Caco-2 (cell line): ENCODE measurements around the gene MYO7B. TPM values are rescaled to one million over a fixed set of nuclear protein-coding genes. Genes with fewer than 3 reads are reported as not detected.

Source experiments
- BruUV-seq: library from RNA; stranded (reverse); fragments of 400-500 nt; replicated peaks from 2 replicates; lab custom pipeline; 2021; lab: Mats Ljungman, UMichigan
- CTCF ChIA-PET: fragments of 300-600 bp; sonication (Branson Sonifier 250); formaldehyde crosslinking; loops from one replicate; lab custom pipeline; 2022; ENCODE audit warnings: antibody characterized with exemption; lab: Charles Lee
- POLR2A ChIA-PET: fragments of 300-600 bp; sonication (Branson Sonifier 250); formaldehyde crosslinking; loops from one replicate; lab custom pipeline; 2022; ENCODE audit warnings: antibody characterized with exemption; lab: Charles Lee
- DNase-seq, 2 experiments: peaks; one replicate each; pipeline versions ENCODE4 v3.0.0 to v3.0.0-alpha.2; 2020 to 2022
- H3K27me3 ChIP-seq: replicated peaks from 2 replicates; pipeline ENCODE4 v1.6.0; 2011; ENCODE audit warnings: low read length; ENCODE audit not compliant: control insufficient read depth, insufficient read depth
- H3K36me3 ChIP-seq: 2 replicates; pipeline ENCODE4 v1.5.1; 2011; ENCODE audit warnings: low read length; ENCODE audit not compliant: control insufficient read depth, insufficient read depth
- H3K4me1 ChIP-seq: fragments of 250-450 bp; sonication (Bioruptor Pico); 2 replicates; pipeline ENCODE4 v1.5.1; 2020; ENCODE audit warnings: mild to moderate bottlenecking
- H3K4me3 ChIP-seq: 2 replicates; pipeline ENCODE4 v1.5.1; 2011; ENCODE audit warnings: low read depth, mild to moderate bottlenecking, control low read depth, low read length
- H3K9me3 ChIP-seq: fragments of 250-450 bp; sonication (Bioruptor Pico); 2 replicates; pipeline ENCODE4 v1.5.1; 2020; ENCODE audit warnings: mild to moderate bottlenecking, moderate library complexity
- H3K27ac Mint-ChIP-seq: one replicate; pipeline ENCODE4 v1.8.0; 2022; ENCODE audit warnings: mixed read lengths; ENCODE audit not compliant: unreplicated experiment
- H3K27me3 Mint-ChIP-seq: one replicate; pipeline ENCODE4 v1.8.0; 2022; ENCODE audit warnings: mixed read lengths; ENCODE audit not compliant: insufficient read depth, unreplicated experiment
- H3K36me3 Mint-ChIP-seq: one replicate; pipeline ENCODE4 v1.8.0; 2022; ENCODE audit warnings: mild to moderate bottlenecking, mixed read lengths; ENCODE audit not compliant: insufficient read depth, unreplicated experiment
- H3K4me1 Mint-ChIP-seq: one replicate; pipeline ENCODE4 v1.8.0; 2022; ENCODE audit warnings: low read depth, mixed read lengths; ENCODE audit not compliant: unreplicated experiment
- H3K4me3 Mint-ChIP-seq: one replicate; pipeline ENCODE4 v1.8.0; 2022; ENCODE audit warnings: mild to moderate bottlenecking, moderate library complexity, mixed read lengths; ENCODE audit not compliant: unreplicated experiment
- H3K9me3 Mint-ChIP-seq: one replicate; pipeline ENCODE4 v1.8.0; 2022; ENCODE audit warnings: mixed read lengths; ENCODE audit not compliant: unreplicated experiment
- intact Hi-C: fragments of 100-400 bp; cut with micrococcal nuclease; formaldehyde crosslinking; loops from one replicate; pipeline ENCODE4 v1.10.0; 2022; ENCODE audit not compliant: unreplicated experiment
- total RNA-seq: library from RNA; stranded (reverse); gene quantifications from 2 replicates; pipeline ENCODE4 v1.2.3, GENCODE V29; 2022
- TF ChIP-seq, protein P1 (sequence below), 2 experiments: fragments of 200-600 bp in 1 of 2; IDR thresholded peaks; 1 replicate in 1 of 2; 2 replicates in 1 of 2; pipeline versions ENCODE4 v1.5.1 to v1.8.0; 2011 to 2022; ENCODE audit warnings: antibody characterized with exemption in 1 of 2, control low read depth in 1 of 2, inconsistent platforms in 1 of 2, low read depth in 1 of 2, low read length in 1 of 2, mild to moderate bottlenecking in 1 of 2, moderate library complexity in 1 of 2; ENCODE audit not compliant: insufficient read depth in 1 of 2, severe bottlenecking in 1 of 2, unreplicated experiment in 1 of 2

The MYO7B gene
- total RNA-seq, 1 experiment from 2014 or later, result 0.27 TPM

DNA sequence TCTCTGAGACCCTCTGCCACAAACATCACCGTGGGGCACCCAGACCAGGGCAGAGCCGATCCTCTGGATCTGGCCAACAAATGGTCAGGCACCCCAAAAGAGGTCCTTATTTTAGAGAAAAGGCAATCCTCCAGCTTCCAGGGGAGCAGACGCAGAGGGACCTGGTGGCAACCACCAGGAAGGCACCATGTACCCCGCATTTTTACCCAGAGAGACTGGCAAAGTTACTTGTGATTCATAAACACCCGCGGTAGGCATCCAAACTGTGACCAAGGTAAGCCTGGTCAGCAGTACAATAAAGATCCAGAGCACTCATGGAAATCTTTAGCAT is 129.4 kb downstream of the MYO7B start:
- TF ChIP-seq, protein P1, sequence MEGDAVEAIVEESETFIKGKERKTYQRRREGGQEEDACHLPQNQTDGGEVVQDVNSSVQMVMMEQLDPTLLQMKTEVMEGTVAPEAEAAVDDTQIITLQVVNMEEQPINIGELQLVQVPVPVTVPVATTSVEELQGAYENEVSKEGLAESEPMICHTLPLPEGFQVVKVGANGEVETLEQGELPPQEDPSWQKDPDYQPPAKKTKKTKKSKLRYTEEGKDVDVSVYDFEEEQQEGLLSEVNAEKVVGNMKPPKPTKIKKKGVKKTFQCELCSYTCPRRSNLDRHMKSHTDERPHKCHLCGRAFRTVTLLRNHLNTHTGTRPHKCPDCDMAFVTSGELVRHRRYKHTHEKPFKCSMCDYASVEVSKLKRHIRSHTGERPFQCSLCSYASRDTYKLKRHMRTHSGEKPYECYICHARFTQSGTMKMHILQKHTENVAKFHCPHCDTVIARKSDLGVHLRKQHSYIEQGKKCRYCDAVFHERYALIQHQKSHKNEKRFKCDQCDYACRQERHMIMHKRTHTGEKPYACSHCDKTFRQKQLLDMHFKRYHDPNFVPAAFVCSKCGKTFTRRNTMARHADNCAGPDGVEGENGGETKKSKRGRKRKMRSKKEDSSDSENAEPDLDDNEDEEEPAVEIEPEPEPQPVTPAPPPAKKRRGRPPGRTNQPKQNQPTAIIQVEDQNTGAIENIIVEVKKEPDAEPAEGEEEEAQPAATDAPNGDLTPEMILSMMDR (IDR thresholded peaks at IDR 0.05; ENCODE audit: insufficient read depth in 1 of 2, low read depth in 1 of 2, low read length in 1 of 2, severe bottlenecking in 1 of 2, unreplicated experiment in 1 of 2), result no peak
- Mint-ChIP-seq H3K27ac (no peak overlapping the region), H3K27me3 (no peaks in the 10 kb centered on the region), H3K36me3 (no peaks in the 10 kb centered on the region), H3K4me1 (no peaks in the 10 kb centered on the region), H3K9me3 (no peaks in the 10 kb centered on the region), H3K4me3 (no peak overlapping the region)
- Histone ChIP-seq H3K4me1 (peaks cover 10% of the 10 kb centered on the region), H3K4me3 (no peak overlapping the region), H3K27me3 (no peaks in the 10 kb centered on the region), H3K9me3 (0 out of 2 replicates have a peak, but pooled peaks cover 8% of the 10 kb centered on the region), H3K36me3 (no peaks in the 10 kb centered on the region)
- intact Hi-C loops, result no loop called here
- ChIA-PET POLR2A (no interaction called here), CTCF (interaction anchor here (0.9 kb wide), 1 partner anchor 10 kb away, joined by 3 read pairs; the partner anchor contains the start of gene LIMS2)
- DNase-seq, result no peak
- no TSS peak for BruUV-seq

DNA sequence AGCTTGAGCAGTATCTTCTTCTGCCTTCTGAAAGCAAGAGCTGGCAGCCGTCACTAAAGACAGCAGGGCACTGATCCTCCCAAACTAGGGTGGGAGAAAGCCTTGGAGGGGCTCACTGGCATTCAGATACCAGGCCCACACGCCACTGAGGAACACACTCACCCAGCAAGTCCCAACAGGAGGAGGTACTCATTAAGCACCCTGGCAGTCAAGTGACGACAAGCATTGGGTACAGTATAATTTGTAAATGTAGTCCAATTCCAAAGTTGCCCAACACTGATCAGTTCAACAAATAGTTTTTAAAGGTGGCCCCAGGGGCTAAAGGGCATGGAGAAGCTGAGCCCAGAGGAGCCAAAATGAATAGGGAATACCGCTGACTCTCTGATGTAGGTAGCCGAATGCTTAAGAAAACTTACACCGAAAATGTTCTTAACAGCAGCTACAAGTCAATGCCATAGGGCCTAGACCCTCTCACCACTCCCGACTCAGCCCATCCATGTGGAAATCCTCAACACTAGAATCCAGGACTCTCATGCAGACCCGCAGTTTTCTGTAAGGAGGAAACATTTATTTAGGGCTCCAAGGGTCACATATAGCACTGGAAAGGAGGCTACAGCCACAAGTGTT is 129.9 kb downstream of the MYO7B start:
- intact Hi-C loops, result no loop called here
- Mint-ChIP-seq H3K27me3 (no peaks in the 10 kb centered on the region), H3K4me1 (no peaks in the 10 kb centered on the region), H3K36me3 (no peaks in the 10 kb centered on the region), H3K4me3 (no peak overlapping the region), H3K27ac (no peak overlapping the region), H3K9me3 (no peaks in the 10 kb centered on the region)
- H3K36me3 ChIP-seq, result no peaks in the 10 kb centered on the region
- BruUV-seq, result no TSS peak
- H3K4me1 ChIP-seq, result peaks cover 10% of the 10 kb centered on the region
- TF ChIP-seq, protein P1 (IDR thresholded peaks at IDR 0.05; ENCODE audit: insufficient read depth in 1 of 2, low read depth in 1 of 2, low read length in 1 of 2, severe bottlenecking in 1 of 2, unreplicated experiment in 1 of 2), result no peak
- POLR2A ChIA-PET, result no interaction called here
- DNase-seq, result no peak
- H3K4me3 ChIP-seq, result no peak overlapping the region
- H3K27me3 ChIP-seq, result no peaks in the 10 kb centered on the region
- H3K9me3 ChIP-seq, result 0 out of 2 replicates have a peak, but pooled peaks cover 8% of the 10 kb centered on the region
- CTCF ChIA-PET, result interaction anchor here (0.9 kb wide), 1 partner anchor 10 kb away, joined by 3 read pairs; the partner anchor contains the start of gene LIMS2

DNA sequence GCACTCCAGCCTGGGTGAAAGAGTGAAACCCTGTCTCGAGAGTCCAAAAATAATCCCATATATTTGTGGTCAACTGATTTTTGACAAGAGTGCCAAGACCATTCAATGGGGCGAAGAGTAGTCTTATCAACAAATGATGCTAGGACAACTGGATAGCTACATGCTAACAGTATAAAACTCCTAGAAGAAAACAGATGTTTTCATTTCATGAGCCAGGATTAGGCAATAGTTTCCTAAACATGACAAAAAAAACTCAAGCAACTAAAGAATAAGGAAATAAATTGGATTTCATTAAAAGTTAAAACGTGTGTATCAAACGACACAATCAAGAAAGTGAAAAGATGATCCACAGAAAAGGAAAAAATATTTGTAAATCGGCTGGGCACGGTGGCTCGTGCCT is 133.6 kb downstream of the MYO7B start:
- H3K27me3 Mint-ChIP-seq, result no peaks in the 10 kb centered on the region
- intact Hi-C loops, result no loop called here
- Histone ChIP-seq H3K36me3 (no peaks in the 10 kb centered on the region), H3K9me3 (0 out of 2 replicates have a peak, but pooled peaks cover 8% of the 10 kb centered on the region), H3K4me3 (no peak overlapping the region), H3K4me1 (peaks cover under 1% of the 10 kb centered on the region; the same call in 1 of the 2 replicates), H3K27me3 (no peaks in the 10 kb centered on the region)
- H3K4me1 Mint-ChIP-seq, result no peaks in the 10 kb centered on the region
- BruUV-seq, result no TSS peak
- no peaks in the 10 kb centered on the region for H3K36me3 Mint-ChIP-seq
- no peaks in the 10 kb centered on the region for H3K9me3 Mint-ChIP-seq
- DNase-seq, result no peak
- ChIA-PET POLR2A (no interaction called here), CTCF (no interaction called here)
- H3K4me3 Mint-ChIP-seq, result no peak overlapping the region
- H3K27ac Mint-ChIP-seq, result no peak overlapping the region
- TF ChIP-seq, protein P1 (IDR thresholded peaks at IDR 0.05; ENCODE audit: insufficient read depth in 1 of 2, low read depth in 1 of 2, low read length in 1 of 2, severe bottlenecking in 1 of 2, unreplicated experiment in 1 of 2), result no peak
